Stimulated activated naive CD8-positive, alpha-beta T cell treated with anti-CD3 and anti-CD28 coated beads, Interleukin-15, Interleukin-2, amounts not matched to agents 100 ng/mL and 50 ng/mL, for 24 hours (primary cell): ENCODE data around the gene CEL.
"Not testable (repeated sequence)": the region's sequence is repeated elsewhere in the genome, so short reads cannot be mapped to it uniquely, and the experiment has no call there.

Experiments
- H3K27ac Mint-ChIP-seq: one replicate; pipeline ENCODE4 v1.8.0; 2021; ENCODE audit warnings: mild to moderate bottlenecking, mixed read lengths
- H3K27me3 Mint-ChIP-seq: one replicate; pipeline ENCODE4 v1.8.0; 2021; ENCODE audit warnings: mixed read lengths
- H3K36me3 Mint-ChIP-seq: one replicate; pipeline ENCODE4 v1.8.0; 2021; ENCODE audit warnings: low read depth, mixed read lengths
- H3K4me1 Mint-ChIP-seq: one replicate; pipeline ENCODE4 v1.8.0; 2021; ENCODE audit warnings: low read depth, mixed read lengths
- H3K4me3 Mint-ChIP-seq: one replicate; pipeline ENCODE4 v1.8.0; 2021; ENCODE audit warnings: mild to moderate bottlenecking, mixed read lengths
- H3K9me3 Mint-ChIP-seq: one replicate; pipeline ENCODE4 v1.8.0; 2021; ENCODE audit warnings: mixed read lengths

CEL gene

GRCh38 chr9:133080786-133081779, 19.3 kb downstream of the CEL start:
- H3K9me3 Mint-ChIP-seq, H3K4me1 Mint-ChIP-seq, H3K27me3 Mint-ChIP-seq, H3K4me3 Mint-ChIP-seq, H3K36me3 Mint-ChIP-seq, H3K27ac Mint-ChIP-seq: not testable (repeated sequence)

- not testable (repeated sequence) for H3K27ac Mint-ChIP-seq, H3K4me1 Mint-ChIP-seq
Observed at GRCh38 chr9:133081957-133082644, 20.3 kb downstream of the CEL start.

GRCh38 chr9:133083688-133084087, 21.9 kb downstream of the CEL start:
- H3K27me3 Mint-ChIP-seq, H3K27ac Mint-ChIP-seq, H3K4me1 Mint-ChIP-seq, H3K9me3 Mint-ChIP-seq, H3K4me3 Mint-ChIP-seq, H3K36me3 Mint-ChIP-seq: not testable (repeated sequence)

More at GRCh38 chr9:133081957-133082644, 20.3 kb downstream of the CEL start:
- H3K4me3 Mint-ChIP-seq, H3K27me3 Mint-ChIP-seq, H3K36me3 Mint-ChIP-seq, H3K9me3 Mint-ChIP-seq: not testable (repeated sequence)

GRCh38 chr9:133086212-133086860, 24.6 kb downstream of the CEL start:
- H3K4me1 Mint-ChIP-seq, H3K9me3 Mint-ChIP-seq, H3K4me3 Mint-ChIP-seq, H3K36me3 Mint-ChIP-seq, H3K27me3 Mint-ChIP-seq, H3K27ac Mint-ChIP-seq: not testable (repeated sequence)

GRCh38 chr9:133086894-133087293, 25.1 kb downstream of the CEL start:
- no peaks in the 10 kb centered on the region for H3K36me3 Mint-ChIP-seq
- no peak overlapping the region for H3K4me3 Mint-ChIP-seq
- no peaks in the 10 kb centered on the region for H3K4me1 Mint-ChIP-seq

GRCh38 chr9:133087429-133088145, 25.8 kb downstream of the CEL start:
- H3K4me3 Mint-ChIP-seq: no peak overlapping the region
- no peaks in the 10 kb centered on the region for H3K9me3 Mint-ChIP-seq
- no peaks in the 10 kb centered on the region for H3K27me3 Mint-ChIP-seq
- no peak overlapping the region for H3K27ac Mint-ChIP-seq
- H3K4me1 Mint-ChIP-seq: no peaks in the 10 kb centered on the region
- H3K36me3 Mint-ChIP-seq: no peaks in the 10 kb centered on the region

More at GRCh38 chr9:133086894-133087293, 25.1 kb downstream of the CEL start:
- Mint-ChIP-seq H3K27ac (no peak overlapping the region), H3K9me3 (no peaks in the 10 kb centered on the region), H3K27me3 (no peaks in the 10 kb centered on the region)

- no peaks in the 10 kb centered on the region for H3K27me3 Mint-ChIP-seq
- no peaks in the 10 kb centered on the region for H3K36me3 Mint-ChIP-seq
- no peaks in the 10 kb centered on the region for H3K9me3 Mint-ChIP-seq
- H3K27ac Mint-ChIP-seq: no peak overlapping the region
- no peak overlapping the region for H3K4me3 Mint-ChIP-seq
- H3K4me1 Mint-ChIP-seq: no peaks in the 10 kb centered on the region
Observed at GRCh38 chr9:133088146-133088750, 26.5 kb downstream of the CEL start.

GRCh38 chr9:133088756-133089155, 27.0 kb downstream of the CEL start:
- no peak overlapping the region for H3K4me3 Mint-ChIP-seq
- H3K9me3 Mint-ChIP-seq: no peaks in the 10 kb centered on the region
- H3K4me1 Mint-ChIP-seq: no peaks in the 10 kb centered on the region
- H3K36me3 Mint-ChIP-seq: no peaks in the 10 kb centered on the region
- no peak overlapping the region for H3K27ac Mint-ChIP-seq
- no peaks in the 10 kb centered on the region for H3K27me3 Mint-ChIP-seq

GRCh38 chr9:133089271-133089671, 27.5 kb downstream of the CEL start:
- H3K27ac Mint-ChIP-seq: no peak overlapping the region
- H3K27me3 Mint-ChIP-seq: no peaks in the 10 kb centered on the region
- no peak overlapping the region for H3K4me3 Mint-ChIP-seq
- H3K36me3 Mint-ChIP-seq: no peaks in the 10 kb centered on the region
- H3K4me1 Mint-ChIP-seq: no peaks in the 10 kb centered on the region
- H3K9me3 Mint-ChIP-seq: no peaks in the 10 kb centered on the region

GRCh38 chr9:133090187-133090586, 28.4 kb downstream of the CEL start:
- H3K27ac Mint-ChIP-seq: no peak overlapping the region
- no peaks in the 10 kb centered on the region for H3K27me3 Mint-ChIP-seq
- H3K4me3 Mint-ChIP-seq: no peak overlapping the region
- H3K4me1 Mint-ChIP-seq: no peaks in the 10 kb centered on the region
- peaks cover 6% of the 10 kb centered on the region for H3K9me3 Mint-ChIP-seq
- peaks cover 4% of the 10 kb centered on the region for H3K36me3 Mint-ChIP-seq

- Mint-ChIP-seq H3K9me3 (peaks cover 10% of the 10 kb centered on the region), H3K27me3 (no peaks in the 10 kb centered on the region), H3K27ac (no peak overlapping the region), H3K36me3 (peaks cover 6% of the 10 kb centered on the region), H3K4me1 (no peaks in the 10 kb centered on the region), H3K4me3 (no peak overlapping the region)
Observed at GRCh38 chr9:133090752-133091385, 29.1 kb downstream of the CEL start.

GRCh38 chr9:133094351-133094750, 32.6 kb downstream of the CEL start:
- H3K4me1 Mint-ChIP-seq, H3K27ac Mint-ChIP-seq, H3K4me3 Mint-ChIP-seq, H3K27me3 Mint-ChIP-seq: not testable (repeated sequence)
- peaks cover 17% of the 10 kb centered on the region for H3K9me3 Mint-ChIP-seq
- peaks cover 39% of the 10 kb centered on the region for H3K36me3 Mint-ChIP-seq

- H3K9me3 Mint-ChIP-seq: peaks cover 17% of the 10 kb centered on the region
Observed at GRCh38 chr9:133094842-133095393, 33.1 kb downstream of the CEL start.

More at GRCh38 chr9:133094842-133095393, 33.1 kb downstream of the CEL start:
- Mint-ChIP-seq H3K27ac (no peak overlapping the region), H3K4me3 (no peak overlapping the region), H3K36me3 (peaks cover 45% of the 10 kb centered on the region), H3K27me3 (no peaks in the 10 kb centered on the region), H3K4me1 (no peaks in the 10 kb centered on the region)
